Measurements from ENCODE around the gene KAZN.

Gene KAZN

DNA sequence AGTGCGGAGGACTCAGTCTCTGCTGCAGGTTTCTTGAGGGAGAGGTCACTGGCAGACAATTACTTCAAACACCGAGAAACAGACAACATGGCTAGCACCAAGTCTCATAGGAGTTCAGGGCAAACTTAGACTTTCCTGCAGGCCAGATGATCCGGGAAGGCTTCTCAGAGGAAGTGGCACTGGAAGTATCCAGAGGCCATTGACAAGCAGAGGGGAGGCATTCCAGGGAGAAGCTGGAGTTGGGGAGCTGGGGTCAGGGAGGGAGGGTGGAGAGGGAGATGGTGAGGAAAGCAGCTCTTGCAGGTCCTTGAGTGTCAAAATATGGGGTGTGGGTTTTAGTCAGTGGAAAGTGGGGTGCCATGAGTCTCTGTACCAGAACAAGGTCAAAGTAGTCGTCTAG is 147.9 kb downstream of the KAZN start:
- no peak for DNase-seq

DNA sequence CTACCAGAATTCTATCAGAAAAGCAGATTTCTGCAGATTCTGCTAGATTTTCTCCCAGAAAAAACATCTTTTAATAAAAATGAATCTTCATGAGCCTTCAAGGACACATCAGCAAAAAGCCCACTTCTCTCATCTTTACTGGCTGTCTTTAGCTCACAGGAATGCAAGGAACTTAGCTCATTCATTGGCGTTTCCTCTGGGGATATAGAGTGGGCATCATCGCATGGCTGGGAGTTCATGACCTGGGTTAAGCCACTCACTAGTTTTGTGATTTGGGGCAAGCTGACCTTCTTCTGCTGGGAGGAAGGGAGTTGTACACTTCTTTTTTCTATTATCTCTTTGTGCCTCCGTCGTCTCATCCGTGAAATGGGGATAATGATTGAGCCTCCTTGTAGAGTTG is 149.7 kb downstream of the KAZN start:
- DNase-seq: no peak

DNA sequence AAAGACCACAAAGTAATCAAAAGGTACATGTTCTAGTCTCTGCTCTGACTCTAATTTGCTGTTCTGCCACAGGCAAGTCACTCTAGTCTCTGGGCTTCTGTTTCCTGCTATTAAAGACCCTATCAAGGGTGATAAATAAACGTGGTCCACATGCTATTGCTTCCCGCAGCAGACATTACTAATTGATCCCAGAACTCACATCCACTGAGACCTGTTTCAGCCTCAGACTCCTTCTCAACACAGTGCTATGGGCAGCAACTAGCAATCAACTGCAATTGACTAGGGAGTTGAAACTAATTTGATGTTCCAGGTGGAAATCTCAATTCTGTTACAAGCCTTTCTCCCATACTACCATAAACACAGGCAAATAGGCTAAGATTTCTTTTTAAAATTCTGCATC is 150.5 kb downstream of the KAZN start:
- no peak for DNase-seq

DNA sequence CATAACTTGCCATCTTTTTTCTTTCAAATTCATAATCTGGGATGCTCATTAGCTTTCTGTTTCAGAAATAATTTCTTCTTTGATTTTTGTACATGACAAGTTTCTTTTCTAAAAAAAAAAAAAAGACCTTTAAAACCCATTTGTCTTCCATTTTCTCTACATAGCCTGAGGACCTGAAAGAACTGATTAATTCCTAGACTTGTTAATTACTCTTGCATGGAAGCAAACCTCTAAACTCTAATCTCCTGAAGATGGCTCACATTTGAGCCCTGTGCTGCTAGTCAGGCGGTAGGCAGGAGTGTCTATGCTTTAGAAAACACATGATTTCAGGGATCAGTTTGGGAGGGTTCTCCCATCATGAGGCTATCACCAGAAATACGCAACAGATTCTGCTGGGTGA is 152.0 kb downstream of the KAZN start:
- DNase-seq: no peak

DNA sequence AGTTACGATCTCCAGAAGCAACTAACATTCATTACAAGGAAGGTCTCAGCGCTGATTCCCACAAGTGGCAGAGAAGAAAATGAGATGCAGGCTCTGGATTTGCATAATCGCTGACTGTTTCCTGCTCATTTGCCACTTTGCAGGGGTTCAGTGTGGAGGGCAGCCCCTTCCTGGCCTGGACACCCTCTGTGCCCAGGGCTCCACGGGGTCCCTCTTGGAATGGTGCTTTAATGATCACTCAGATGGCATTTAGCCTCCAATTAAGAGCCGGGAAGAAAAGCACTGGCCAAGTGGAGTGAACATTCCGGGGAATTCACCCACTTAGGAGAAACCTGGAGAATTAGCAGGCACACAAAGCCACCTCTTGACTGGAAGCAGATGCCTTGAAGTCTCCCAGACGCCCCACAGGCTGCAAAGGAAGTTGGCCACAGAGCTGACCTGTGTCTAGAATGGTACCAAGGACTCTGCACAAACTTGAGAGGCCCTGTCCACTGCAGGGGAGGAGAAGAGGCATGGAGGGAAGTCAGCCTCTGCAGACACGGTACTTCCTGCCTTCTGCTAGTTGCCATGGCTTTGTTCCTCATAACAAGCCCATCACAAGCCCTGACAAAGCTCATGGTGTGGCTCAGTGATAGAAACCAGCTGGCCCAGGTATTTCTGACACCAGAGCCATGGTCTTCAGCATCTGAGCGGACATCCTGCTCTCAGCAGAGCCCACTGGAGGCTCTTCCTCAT is 157.2 kb downstream of the KAZN start:
- no peak for DNase-seq

DNA sequence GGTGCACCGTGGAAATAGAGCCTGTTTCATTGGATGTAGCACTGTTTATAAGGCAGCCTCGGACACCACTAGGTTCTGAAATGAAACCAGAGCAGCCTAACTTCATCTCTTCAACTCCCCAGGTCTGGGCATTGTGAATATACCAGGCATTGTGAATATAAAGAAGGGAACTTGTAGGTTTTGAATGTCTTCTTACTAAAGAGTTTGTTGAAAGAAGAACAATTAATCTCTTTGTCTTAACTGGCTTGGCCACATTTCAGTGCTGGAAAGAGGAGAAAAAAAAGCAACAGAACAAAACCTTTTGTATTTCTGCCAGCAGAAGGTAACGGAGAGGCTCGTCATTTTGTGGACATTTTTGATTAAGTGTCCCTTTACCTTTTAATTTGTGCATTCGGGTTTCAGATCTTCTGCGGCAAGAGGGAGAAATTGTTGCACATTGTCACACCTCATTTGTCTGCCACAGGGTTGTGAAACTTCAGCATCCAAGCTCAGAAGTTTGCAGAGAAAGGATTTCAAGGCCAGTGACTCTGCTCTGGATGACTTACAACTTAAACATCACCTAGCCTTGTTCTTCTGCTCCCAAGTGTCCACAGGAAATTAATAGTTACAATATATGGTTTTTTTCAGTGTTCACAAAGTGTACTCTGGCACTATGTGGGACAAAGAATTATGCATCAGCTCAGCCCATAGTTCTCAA is 158.3 kb downstream of the KAZN start:
- DNase-seq: no peak

DNA sequence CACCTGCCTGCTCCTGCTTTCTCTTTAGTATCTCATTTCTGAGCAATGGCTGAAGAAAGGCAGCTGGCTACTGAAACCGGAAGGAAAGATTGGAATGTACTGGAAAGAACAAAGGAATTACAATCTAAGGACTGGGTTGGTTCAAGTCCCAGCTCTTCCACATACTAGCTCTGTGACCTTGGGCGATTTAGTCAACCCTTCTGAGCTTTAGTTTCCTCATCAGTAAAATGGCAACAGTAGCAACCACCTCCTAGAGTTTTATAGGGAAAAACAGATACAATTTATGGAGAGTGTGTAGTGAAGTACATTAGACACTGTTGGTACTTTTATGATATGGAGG is 158.8 kb downstream of the KAZN start:
- no peak for DNase-seq

DNA sequence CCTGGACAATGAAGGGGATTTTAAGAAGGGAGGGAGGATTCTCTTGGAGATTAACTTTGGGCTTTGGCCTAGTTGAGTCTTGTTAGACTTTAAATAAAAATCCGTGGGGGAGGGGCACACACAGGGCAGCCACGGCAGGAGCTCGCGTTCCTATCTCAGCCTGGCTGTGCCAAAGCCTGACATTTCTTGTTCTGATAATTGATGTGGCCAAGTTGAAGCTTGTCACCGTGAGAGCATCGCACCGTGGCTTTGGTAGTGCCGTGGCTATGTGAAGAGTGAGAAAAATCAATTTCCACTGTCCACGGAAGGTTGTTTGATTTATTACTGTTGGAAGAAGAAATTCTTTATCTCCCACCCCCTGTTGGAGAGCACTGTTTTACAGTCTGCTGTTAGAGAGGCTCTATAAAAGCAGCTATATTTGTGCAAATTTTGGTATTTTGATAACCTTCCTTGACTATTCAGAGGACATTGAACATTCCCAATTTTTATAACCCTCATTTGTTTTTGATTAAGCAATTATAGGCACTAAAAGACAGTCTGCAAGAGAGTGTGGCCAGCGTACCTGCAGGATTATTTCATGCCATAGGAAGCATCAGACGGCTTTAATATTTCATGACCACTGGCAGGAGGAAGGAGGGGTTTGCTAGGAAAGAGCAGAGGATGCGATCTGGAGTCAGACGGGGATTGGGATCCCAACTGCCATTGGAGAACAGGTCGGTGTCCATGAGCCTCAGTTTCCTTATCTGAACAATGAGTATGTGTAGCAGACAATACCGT is 160.7 kb downstream of the KAZN start:
- no peak for DNase-seq

DNA sequence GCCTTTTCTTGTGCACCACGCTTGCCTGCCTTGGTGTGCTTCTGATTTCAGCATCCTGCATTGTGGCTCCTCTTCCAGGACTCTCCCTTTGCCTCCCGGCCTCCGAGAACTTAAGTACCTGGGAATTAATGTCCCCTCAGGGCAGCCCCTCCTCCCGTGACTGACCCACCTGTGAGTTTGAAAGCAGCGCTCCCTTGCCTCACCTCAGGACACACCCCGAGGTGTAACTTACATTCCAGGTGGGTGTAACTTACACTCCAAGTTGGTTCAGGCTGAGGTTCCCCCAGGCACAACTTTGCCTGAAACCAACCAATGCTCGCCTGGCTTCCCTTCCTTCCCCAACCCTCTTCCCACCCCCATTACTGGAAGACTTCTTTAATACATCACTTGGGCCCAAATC is 161.4 kb downstream of the KAZN start:
- no peak for DNase-seq

DNA sequence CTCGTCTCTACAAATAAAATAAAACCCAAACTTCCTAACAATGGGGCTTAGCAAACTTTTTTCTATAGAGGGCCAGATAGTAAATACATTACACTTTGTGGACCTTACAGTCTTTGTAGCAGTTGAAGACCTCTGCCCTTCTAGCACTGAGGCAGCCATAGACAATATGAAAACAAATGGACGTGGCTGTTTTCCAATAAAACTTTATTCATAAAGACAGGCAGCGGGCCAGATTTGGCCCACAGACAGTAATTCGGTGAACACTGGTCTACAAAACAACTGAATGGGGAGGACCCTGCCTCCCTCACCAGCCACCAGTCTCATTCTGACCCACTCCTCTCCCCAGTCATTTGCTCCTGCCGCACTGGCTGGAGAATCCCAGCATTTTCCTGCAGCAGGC is 162.3 kb downstream of the KAZN start:
- DNase-seq: no peak

DNA sequence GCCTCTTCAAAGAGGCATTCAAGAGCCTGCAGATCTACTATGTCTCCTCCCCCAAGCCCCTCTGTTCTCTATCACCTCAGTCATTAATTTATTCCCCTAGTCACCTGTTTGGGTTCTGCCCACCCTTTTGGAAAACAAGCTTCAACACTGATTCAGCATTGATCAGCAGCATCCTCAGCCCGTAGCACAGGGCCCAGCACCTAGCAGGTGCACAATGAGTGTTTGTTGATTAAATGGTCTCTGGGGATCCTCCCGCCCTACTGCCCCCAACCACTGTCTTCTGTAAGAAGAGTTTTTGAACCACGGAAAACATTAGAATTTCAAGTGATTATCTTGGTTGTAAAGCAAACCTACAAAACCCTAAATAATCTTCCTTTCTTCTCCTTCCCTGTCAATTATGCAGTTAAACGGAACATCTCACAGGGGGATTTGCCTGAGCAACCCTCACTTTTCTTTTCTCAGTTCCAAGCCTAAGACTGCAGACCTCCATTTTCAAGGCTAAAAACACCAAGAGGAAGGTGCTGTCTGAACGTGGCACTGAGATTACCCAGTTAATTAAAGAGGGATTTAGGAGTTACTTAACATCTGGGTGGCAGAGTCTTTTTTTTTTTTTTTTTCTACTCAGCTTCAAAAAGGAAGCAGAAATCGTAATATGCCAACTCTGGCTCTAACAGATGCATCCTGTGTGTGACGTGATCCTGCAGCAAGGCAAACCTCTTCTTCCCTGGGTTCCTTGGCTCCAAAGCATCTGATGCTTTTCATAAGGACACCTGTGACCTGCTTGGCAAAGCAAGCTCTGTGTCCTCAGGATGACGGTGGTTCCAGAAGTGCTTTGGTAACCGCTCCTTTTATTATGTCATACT is 163.0 kb downstream of the KAZN start:
- no peak for DNase-seq

DNA sequence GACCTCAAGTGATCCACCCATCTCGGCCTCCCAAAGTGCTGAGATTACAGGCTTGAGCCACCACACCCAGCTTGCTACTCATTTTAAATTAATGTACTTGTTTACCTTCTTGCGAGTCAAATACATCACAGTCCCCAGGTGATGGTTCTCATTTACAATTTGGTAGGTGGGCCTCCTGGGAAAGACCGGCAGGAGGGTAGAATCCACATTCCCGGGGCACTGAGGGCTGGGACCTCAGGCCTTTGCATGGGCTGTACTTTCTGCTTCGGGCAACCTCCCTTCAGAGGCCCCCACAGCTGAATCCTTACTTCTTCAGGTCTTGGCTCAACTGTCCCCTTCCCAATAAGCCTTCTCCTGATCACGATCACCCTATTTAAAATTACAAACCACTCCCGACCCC is 165.5 kb downstream of the KAZN start:
- DNase-seq: no peak

DNA sequence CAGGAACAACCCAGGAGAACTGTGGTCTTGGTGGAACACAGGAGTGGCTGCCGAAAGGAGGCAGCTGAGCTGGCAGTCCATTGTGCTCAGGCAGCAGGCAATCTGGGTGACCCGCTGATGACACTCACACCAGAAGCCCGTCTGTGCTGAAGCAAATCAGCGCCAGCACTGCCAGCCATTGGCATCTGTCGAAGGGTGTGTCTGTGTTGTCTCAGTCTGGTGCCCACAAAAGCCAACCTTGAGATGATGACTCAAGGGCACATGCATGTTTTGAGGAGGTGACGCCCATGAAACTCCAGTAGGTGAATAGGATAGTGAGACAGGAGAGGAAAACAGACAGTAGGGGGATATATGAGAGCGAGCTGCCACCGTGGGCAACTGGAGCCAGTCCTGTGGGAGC is 167.3 kb downstream of the KAZN start:
- DNase-seq: no peak

DNA sequence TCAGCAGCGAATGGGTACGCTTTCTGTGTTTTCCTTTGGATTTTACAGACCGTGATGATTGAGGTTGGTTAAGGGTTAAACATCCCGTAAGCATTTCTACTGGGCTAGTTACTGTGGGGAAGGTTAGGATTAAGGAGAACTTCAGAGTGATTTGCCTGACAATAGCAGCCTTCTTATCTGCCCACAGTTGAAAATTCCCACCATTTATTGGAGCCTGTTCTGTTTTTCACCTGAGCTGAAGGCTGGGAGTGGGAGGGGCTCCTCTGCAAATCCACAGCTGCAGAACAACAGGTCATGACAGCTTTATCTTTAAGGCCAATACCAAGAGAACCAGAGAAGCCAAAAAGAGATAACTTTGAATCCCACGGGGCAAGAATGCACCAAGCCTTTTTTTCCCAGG is 168.6 kb downstream of the KAZN start:
- DNase-seq: no peak

DNA sequence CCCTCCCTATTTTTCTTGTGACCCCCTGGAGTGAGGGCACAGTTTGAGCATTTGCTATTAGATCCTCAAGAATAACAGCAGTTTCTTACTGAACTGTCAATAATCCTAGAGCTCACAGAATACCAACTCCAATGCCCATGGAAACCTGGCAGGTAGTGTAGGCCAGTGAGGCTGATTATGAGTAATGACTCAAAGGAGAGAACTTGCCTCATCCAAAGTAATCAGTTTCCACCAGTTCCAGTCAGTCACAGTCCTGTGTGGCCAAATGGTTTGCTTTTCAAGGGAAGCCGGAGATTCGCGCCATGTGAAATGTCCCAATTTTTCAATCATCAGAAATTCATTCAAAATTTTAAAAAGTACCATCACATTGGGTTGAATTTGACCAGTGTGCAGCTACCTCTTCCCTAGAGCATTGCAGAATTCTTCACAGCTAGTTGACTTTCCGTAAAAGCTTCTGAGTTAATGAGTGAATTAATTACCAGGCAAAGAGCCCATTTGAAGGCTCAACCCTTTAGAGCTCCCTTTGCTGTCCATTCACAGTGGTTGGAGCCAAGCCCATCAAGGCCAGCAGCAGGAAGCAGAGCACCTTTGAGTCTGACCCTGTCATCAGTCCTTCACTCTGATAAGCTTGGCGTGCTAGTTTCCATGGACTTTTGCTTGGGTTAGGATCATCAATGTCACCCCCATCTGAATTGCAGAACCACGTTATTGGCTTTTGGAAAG is 170.3 kb downstream of the KAZN start:
- DNase-seq: no peak

DNA sequence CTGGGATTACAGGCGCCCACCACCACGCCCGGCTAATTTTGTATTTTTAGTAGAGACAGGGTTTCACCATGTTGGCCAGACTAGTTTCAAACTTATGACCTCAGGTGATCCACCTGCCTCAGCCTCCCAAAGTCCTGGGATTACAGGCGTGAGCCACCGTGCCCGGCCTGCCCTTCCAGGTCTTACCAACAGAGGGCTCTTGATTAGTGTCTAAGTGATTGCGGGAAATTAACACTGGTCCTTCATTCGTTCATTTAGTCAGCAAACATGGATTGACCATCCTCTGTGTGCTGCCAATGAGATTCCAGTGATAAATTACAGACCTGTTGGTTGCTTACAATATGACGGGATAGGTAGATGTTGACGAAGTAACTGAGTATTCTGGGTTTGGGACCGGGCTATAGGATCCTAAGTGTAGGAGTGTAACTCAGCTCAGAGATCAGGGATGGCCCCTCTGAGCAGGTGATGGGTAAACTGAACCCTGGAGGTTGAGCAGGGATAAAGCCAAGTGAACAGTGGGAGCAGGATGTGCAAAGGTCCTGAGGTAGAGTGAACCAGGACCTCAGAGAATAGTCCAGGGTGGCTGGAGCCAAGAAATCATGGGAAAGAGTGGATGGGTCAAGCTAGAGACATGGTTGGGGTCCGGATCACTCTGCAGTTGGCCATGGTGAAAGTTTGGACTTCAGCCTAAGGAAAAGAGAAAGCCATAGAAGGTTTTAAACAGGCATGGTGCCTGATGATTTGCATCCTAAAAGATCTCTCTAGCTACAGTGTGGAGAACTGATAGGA is 171.2 kb downstream of the KAZN start:
- DNase-seq: no peak

DNA sequence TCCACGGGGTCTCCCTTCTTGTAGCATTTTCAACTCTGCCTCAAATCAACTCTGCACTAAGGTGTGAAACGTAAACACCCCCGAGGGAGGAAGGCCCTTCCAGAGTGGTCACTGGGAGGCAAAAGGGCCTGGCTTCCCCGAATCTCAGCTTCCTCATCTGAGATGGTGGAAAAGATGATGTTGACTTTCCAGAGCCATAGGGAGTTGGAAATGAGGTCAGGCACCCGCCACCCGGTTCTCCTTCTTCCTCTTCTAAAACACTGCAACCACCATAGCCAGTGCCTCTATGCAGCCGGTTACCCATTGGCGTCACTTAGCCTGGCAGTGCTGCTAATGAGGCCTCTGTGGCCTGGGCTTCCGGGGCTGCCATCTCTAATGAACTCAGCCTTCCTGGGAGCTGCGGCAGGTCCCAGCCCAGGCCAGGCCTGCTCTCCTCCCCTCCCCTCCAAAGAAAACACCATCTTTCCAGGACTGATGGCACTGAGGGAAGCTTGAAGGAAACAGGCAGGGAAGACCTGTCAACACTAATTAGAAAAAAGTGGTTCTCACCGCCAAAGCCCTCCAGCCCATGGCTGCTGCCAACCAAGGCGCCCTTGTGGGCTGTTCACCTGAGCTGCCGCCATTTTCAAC is 175.0 kb downstream of the KAZN start:
- DNase-seq: no peak

DNA sequence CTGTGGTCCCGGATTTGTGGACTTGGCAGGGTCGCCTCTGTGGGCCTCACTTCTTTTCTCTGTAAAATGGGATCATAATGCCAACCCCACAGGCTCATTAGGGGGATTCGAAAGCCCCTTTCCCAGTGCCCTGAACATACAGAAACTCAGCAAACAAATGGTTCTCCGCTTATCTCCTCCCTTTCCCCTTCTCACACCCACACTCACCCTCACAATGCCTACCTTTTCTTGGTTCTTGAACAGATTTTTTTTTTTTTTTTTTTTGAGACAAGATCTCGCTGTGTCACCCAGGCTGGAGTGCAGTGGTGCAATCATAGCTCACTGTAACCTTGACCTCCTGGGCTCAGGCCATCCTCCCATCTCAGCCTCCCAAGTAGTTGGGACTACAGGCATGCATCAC is 175.7 kb downstream of the KAZN start:
- DNase-seq: no peak

DNA sequence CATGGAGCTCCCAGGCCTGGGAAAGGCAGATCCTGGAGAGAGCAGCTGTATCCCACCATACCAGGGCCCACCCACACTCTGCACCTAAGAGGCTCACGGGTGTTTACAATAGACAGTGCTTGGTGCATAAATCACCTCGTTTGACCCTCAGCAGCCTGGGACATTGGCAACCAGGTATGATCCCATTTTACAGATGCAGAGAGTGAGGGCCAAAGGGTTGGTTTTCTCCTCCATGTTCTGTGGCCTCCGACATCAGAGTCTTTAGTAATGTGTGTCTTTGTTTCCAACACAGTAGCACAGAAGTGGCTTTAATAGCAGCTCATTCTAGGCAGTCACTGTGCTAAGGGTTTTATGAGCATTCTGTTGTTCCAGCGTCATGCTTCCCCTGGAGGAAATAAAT is 176.5 kb downstream of the KAZN start:
- no peak for DNase-seq

DNA sequence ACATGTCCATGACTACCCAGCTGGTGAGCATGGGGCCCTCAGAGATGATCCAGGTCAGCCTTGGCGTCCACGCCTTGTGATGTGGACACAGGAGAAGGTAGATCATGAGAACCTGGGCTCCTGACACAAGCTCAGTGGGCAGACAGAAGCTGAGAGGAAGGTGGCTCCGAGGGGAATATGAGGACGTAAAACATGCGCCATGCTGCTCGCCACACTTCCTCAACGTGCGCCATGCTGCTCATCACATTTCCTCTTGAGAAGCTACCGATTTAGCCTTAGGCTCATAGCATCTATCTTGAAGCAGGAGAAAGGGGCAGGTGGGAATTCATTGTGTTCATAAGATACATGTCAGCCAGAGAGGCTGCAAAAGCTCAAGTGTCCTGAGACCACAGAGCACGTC is 176.9 kb downstream of the KAZN start:
- no peak for DNase-seq

Measured in NCI-H510A (cell line).